Measurements from ENCODE around the gene THSD7B.
"Not testable (repeated sequence)": the region's sequence is repeated elsewhere in the genome, so short reads cannot be mapped to it uniquely, and the experiment has no call there.

The THSD7B gene

DNA sequence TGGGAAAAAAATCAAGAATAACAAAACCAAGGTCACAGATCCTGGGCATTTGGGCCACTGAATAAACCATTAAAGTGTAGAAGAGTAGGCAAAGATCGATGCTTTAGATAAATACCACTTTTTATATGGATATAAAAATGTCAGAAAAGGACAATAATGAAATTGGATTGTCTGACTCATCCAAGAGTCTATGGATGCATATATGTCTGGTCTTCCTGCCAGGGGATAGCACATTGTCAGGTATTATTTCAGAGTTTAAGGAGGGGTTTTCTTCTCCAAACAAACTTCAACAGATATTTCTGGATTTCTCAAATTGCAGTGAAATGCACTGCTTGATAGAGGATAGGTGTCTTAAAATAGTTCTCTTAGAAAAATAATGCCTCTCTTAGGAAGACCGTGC lies 466.7 kb downstream of the THSD7B start:
- DNase-seq (ENCODE audit: extremely low read depth in 1 of 2, low read depth in 1 of 2) = no peak

DNA sequence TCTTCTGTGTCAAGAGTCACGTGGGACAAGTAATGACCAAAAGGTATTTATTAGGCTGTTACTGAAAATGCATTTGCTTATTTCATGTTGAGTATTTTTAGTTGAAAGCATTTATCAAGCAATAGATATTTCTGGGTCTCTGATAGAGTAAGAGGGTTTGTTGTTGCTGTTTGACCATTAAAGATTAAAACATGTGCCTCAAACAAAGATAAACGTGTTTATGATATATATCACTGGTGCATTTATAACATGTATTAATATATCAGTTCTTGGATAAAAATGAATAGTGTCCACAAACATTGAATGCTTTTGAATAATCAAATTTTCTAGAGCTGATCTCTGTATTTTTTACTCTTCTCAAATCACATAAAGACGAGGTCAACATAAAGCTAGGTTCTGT lies 467.7 kb downstream of the THSD7B start:
- no peak for DNase-seq (ENCODE audit: extremely low read depth in 1 of 2, low read depth in 1 of 2)

DNA sequence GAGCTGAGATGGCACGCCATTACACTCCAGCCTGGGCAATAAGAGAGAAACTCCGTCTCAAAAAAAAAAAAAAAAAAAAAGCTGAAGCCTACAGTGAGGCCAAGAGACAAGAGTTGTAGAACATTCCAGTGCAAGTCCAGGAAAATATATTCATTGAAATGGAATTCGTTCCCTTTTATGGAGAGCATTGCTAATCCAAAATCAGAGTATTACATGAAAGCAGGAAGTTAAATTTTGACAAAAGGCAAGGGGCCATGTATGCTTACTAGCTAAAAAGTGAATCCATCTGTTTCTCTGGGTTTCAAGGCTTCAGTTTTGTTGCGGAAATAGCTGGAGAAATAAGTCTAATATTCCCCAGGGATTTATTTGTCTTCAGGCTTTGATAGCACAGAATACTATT lies 471.7 kb downstream of the THSD7B start:
- no peak for DNase-seq (ENCODE audit: extremely low read depth in 1 of 2, low read depth in 1 of 2)

DNA sequence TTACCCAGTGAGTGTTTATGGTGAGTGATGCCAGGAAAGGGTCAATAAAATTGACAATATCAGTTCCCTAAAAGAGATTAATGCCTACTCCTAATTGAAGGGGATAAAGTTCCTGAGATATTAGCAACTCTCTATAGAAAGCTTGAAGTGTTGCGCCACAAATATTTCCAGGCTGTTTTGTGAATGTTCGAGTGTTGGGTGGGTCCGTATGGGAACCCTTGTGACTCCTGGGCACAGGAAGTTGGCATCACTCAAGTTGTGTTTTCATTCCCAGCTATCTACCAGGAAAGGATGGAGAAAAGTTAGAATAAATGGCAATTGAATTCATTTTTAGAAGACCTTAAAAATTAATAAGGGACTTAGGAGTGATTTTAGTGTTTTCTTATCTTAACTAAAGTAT lies 472.7 kb downstream of the THSD7B start:
- no peak for DNase-seq (ENCODE audit: extremely low read depth in 1 of 2, low read depth in 1 of 2)

DNA sequence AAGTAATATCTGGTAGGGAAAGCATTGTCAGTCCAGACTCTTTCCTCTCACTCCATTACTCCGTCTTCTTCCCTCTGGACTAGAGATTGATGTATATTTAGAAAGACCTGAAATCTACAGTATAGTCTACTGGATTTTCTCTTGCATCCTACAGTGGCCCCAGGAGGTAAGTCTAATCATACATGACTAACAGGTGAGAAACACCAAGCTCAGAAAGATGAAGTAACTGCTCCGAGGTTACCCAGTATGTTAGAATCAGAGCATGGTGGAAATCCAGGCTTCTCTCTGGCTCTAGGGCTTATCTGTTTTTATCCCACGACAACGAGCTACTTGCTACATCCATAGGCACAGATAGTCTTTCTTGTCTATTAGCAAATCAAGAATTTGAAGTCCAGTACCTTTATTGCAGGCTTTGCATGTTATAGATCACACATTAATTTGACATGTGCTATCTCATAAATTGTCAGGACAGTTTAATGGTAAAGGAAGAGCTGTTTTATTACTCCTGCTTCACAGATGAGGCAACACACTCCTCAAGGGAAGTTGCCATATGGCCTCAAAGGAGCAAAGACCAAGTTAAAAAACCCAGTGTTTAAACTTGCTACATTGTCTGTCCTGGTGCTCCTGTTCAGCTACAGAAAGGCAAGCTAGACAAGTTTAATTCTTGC lies 484.3 kb downstream of the THSD7B start:
- no peak for DNase-seq (ENCODE audit: extremely low read depth in 1 of 2, low read depth in 1 of 2)

DNA sequence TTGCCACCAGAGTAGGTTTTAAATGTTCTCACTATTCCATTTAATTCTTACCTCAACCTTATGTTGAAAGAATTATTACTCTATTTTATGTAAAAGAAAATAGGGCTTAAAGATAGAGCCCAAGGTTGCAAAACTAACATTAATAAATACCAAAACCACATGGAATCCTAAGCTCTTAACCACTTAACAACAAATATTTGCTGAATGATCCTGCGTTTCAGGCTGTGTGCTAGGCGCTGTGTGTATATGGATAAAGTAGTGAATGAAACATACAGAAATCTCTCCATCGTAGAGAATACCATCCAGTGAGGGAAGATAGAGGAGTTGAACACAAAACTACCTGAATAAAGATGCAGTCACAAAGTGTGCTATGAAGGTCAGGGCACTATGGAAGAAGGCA lies 485.1 kb downstream of the THSD7B start:
- DNase-seq (ENCODE audit: extremely low read depth in 1 of 2, low read depth in 1 of 2) = no peak

DNA sequence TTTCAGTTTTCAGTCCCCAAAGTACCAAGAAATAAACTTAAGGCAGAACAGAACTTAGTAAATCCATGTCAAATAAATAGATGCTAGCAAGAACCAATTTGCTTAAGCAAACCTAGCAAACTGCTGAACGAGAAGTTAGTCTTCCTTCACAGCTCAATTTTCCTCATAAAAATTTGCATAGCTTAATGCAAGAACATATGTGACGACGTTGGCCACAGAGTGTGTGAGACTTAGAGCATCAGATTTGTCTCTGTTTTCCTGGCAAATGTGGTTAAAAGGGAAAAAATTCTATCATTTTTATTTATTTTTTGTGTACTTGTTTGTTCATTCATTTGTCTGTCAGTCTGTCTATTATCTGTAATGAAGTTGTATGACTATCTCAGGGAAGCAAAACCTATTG lies 485.7 kb downstream of the THSD7B start:
- no peak for DNase-seq (ENCODE audit: extremely low read depth in 1 of 2, low read depth in 1 of 2)

DNA sequence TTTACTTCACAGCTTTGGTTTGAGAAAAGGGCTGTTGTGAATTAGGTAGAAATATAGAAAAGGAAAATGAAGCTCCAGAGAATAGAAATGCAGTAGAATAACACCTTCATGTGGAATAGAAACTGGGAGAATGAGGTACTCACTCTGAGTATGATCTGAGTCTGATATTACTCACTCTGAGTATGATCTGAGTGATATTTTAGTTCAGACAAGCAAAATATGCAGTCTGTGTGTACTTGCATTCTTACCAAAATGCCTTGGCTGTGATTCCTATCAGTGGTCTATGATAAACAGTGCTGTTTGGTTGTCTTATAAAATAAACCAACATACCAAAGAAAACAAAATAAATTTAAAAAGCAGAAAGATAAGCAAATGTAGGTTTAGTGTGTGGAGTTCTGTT lies 487.6 kb downstream of the THSD7B start:
- no peak for DNase-seq (ENCODE audit: extremely low read depth in 1 of 2, low read depth in 1 of 2)

DNA sequence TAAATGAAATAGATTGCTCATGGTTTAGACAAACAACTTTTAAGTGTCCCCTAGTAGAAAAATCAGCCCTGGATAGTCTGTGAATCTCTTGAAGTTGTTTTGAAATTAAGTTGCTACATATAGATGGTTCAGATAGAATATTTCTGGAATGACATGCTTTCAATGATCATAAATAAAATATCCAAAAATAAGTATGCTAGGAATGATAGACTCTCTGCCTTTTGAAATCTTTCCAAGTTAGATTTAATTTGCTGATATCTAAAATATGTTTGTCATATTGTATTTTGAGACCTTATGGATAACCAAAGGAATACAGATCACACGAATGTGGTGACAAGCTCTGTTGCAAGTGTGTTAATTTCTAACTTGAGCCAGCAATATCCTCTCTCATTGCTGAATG lies 488.7 kb downstream of the THSD7B start:
- DNase-seq (ENCODE audit: extremely low read depth in 1 of 2, low read depth in 1 of 2) = no peak

DNA sequence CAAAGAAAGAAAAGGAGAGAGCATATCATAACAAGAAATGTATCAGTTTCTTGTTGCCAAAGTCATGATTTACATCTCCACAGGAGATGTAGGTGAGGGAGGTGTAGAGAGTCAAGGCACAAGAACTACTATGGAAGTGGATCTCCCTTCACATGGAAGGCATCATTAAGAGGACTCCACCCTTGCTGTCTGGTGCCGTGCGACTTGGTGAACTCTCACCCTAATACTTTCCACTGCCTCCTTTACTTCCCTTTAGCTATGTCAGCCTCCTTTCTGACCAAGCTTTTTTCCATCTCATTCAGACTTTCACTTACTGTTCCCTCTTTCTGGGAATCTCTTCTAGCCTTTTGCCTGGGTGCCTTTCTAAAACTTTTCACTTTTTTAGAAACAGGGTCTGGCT lies 490.0 kb downstream of the THSD7B start:
- DNase-seq (ENCODE audit: extremely low read depth in 1 of 2, low read depth in 1 of 2) = no peak

DNA sequence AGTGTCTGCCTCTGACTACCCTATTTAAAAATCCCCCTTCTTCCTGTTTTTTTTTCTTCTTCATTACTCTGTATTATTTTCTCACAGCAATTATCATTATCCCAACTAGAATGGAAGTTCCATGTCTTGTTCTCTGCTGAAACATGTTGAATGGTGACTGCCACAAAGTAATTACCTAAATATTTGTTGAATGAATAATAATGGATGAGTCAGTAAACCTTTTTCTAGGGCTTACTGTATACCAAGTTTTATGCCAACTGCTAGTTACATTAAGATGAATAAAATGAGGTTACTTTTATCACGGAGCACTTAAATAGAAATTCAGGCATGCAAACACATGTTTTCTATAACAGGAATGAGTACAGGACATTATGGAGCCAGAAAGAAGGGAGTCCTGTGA lies 490.6 kb downstream of the THSD7B start:
- no peak for DNase-seq (ENCODE audit: extremely low read depth in 1 of 2, low read depth in 1 of 2)

DNA sequence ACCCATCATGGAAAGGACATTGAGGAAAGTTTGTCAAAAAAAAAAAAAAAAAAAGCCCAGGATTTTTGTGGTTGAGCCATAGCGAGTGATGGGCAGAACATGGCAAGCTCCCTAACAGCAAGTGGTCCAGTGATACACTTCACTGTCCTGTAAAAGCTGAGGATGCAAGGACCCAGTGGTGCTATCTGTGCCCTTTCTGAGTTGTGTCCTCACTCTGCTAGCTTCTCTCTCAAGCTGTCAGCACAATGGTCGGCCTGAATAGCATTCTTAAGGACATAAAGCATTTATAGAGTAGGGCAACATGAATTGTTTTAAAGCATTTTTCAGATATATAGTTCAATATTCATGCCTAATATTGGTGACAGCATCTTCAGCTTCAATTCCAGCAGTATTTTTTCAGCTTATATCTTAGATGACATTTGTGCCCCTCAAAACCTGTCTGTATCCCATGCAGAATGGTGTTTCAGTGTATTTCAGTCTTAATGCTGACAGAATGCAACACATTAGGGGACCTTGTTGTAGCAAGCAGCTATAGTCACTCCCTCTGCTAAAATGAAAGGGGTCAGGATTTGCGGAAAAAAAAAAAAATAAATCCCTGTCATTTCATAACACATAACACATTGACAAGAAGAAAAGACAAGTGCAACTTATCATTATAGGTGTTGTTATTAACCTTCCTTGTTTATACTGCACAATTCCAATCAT lies 496.7 kb downstream of the THSD7B start:
- no peak for DNase-seq (ENCODE audit: extremely low read depth in 1 of 2, low read depth in 1 of 2)

DNA sequence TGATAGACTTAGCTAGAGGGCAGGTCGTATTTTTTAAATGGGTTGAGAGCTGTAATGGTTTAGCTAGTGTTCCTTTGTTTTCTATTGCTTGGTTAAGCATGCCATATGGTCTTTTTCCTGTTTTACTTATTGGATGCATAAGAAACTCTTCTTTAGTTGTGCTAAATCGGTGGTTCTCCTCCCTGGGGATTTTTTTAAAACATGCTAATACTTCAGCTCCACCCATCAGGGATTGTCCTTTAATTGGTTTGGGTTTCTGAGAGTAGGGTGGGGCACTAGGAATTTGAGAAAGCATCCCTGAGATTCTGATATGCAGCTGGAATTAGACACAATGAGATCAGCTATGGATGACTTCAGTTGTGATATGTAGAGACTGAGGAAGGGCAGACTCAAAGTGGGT lies 497.2 kb downstream of the THSD7B start:
- DNase-seq (ENCODE audit: extremely low read depth in 1 of 2, low read depth in 1 of 2) = no peak

DNA sequence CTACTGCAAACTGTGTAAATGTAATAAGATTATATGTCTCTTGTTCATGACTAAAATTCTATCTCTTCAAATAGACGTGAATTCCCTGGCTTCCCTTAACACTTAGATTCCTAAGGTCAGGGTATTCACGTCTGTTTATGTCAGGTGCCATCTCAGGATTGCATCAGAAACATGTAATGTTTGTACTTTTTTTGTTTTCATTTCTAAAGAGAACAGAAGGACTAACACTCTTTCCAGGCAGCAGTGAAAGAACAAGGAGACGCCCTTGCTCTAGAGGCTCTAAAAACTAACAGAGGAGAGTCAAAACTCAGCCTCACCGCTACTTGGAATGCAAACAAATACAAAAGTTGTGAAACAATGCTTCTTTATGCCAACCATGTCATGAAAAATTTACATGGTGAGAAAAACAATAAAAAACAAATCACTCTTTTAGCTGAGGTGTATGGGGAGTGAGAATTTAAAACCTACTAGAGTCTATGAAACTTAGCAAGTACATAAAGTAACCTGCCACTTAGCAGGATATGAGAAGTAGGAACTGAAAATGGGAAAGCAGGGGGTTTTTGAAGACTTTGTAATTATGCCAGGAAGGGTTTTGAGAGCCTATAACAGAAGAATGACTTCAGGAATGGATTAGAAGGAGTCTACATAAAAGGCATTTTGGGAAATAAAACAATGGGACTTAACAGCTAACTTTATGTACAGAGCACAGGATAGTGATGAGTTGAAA lies 522.7 kb downstream of the THSD7B start:
- DNase-seq (ENCODE audit: extremely low read depth in 1 of 2, low read depth in 1 of 2) = no peak

DNA sequence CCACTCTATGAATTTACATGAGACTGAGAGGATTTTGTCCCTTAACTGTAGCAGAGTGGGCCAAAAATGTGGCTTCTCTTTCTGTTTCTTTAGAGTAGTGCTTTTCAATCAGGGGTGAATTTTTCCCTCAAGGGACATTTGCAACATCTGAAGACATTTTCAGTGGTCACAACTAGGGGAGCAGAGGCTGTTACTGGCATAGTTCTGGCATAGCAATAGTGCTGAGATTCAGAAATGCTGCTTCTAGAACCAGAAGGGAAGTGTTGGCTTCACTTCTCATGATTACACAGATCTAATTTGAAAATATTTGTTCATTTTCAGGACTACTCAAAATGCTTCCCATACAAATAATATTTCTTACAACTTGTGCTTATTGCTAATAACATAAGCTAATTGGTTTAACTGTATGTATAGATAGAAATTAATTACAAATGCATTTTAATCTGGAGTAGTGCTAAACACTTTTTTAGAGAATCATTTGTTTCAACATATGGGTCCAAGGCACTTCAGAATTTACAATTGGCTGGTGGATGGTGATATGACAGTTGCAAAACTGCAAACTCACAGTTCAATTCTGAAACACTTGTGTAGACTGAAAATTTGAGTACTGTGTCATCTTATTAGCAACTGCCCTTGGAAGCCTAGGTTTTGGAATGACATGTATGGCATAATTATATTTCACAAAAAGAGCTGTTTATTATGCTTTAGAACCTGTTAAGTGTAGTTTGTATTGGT lies 526.7 kb downstream of the THSD7B start:
- no peak for DNase-seq (ENCODE audit: extremely low read depth in 1 of 2, low read depth in 1 of 2)

DNA sequence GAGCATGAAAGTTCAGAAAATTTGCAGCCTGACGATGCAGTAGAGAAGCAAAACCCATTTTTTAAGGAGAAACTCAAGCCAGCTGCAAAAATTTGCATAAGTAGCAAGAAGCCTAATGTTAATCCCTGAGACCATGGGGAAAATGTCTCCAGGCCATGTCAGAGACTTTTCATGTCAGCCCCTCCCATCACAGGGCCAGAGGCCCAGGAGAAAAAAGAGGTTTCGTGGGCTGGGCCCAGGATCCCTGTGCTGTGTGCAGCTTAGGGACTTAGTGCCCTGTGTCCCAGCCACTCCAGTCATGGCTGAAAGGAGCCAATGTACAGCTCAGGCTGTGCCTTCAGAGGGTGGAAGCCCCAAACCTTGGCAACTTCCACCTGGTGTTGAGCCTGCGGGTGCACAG lies 533.0 kb downstream of the THSD7B start:
- DNase-seq (ENCODE audit: extremely low read depth in 1 of 2, low read depth in 1 of 2) = no peak

DNA sequence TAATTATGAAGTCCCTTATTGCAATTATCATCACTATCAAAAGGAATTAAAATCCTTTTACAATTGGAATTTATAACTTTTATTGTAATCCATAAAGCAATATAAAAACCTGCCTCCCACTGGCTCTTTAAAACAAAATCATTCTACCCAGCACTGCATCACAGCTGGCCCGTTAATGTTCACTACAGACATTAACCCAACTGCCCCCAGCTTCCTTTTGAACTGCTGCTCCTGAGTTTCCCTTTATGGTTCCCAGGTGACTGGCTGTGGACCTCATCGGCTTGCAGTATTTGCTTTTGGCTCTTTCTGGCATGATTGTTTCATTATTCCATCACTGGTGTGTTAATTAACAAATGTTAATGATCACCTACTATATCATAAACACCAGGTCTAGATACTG lies 535.6 kb downstream of the THSD7B start:
- no peak for DNase-seq (ENCODE audit: extremely low read depth in 1 of 2, low read depth in 1 of 2)

DNA sequence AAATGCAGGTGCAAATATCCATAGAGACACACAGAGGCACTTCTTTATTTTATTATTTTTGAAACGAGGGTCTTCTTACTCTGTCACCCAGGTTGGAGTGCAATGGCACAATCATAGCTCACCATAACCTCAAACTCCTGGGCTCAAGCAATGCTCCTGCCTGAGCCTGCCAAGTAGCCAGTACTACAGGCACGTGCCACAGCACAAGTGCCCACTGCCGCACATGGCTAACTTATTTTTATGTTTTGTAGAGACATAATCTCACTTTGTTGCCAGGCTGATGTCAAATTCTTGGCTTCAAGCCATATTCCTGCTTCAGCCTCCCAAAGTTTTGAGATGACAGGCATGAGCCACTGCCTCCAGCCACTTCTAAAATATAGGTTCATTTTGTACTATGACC lies 537.6 kb downstream of the THSD7B start:
- DNase-seq (ENCODE audit: extremely low read depth in 1 of 2, low read depth in 1 of 2) = no peak

DNA sequence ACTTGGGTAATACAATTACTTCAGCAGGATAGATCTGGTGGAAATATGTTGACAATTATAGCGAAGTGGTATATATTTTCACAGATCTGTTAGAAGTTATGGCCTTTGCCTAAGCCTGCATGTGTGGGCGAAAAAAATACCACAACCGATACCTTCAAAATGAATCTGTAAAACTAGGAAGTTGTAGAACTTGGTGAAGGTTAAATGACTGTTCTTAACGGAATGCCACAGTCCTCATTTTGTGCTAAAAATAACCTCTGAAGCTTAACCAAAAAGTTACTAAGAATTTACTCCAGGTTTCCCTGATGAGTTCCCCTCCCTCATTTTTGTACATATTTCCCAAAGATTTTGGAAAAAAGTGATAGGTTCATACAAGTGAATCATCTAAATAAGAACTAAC lies 550.7 kb downstream of the THSD7B start:
- no peak for DNase-seq (ENCODE audit: extremely low read depth in 1 of 2, low read depth in 1 of 2)

DNA sequence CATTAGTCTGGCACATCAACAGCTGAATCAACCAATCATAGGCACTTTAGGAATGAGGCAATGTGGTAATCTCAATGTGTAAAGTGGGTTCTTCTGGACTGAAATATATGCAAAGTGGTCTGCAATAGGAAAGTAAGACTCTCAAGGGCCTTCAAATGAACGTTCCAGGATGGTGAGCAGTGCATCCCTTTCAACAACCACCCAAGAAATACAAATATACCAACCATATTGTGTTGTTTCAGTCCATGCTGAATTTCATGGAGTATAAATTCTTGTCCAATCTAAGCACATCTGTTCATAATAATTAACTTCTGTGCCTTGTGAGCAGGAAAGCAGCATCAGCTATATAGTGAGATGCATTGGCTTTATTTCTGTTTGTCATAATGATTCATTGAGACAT lies 556.2 kb downstream of the THSD7B start:
- no peak for DNase-seq (ENCODE audit: extremely low read depth in 1 of 2, low read depth in 1 of 2)

DNA sequence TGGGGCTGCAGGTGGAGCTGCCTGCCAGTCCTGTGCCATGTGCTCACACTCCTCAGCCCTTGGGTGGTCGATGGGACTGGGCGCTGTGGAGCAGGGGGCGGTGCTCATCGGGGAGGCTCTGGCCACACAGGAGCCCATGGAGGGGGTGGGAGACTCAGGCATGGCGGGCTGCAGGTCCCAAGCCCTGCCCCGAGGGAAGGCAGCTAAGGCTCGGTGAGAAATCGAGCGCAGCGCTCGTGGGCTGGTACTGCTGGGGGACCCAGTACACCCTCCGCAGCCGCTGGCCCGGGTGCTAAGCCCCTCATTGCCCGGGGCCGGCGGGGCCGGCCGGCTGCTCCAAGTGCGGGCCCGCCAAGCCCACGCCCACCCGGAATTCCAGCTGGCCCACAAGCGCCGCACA lies 566.2 kb downstream of the THSD7B start:
- not testable (repeated sequence) for DNase-seq (ENCODE audit: extremely low read depth in 1 of 2, low read depth in 1 of 2)
